DND-41 (cell line): Measurements from ENCODE around the gene CD14.

Experiments used
- ATAC-seq: fragments of 200-7000 bp; cut with Tn5 transposase; 3 replicates; pipeline ENCODE4 v1.9.1; 2021; ENCODE audit warnings: low read depth; ENCODE audit not compliant: insufficient read depth
- DNase-seq: peaks from one replicate; pipeline ENCODE4 v3.0.0-alpha.2; 2020
- H2AFZ ChIP-seq: 2 replicates; pipeline ENCODE4 v1.6.0; 2012; ENCODE audit warnings: low read depth, low read length
- H3K27ac ChIP-seq: 2 replicates; pipeline ENCODE4 v1.5.1; 2012; ENCODE audit warnings: low read length, inconsistent platforms
- H3K27me3 ChIP-seq: fragments of 200-600 bp; sonication (generic); 2 replicates; pipeline ENCODE4 v1.6.0; 2012; ENCODE audit warnings: low read length, mild to moderate bottlenecking, inconsistent platforms; ENCODE audit not compliant: insufficient read depth, poor library complexity
- H3K36me3 ChIP-seq: 2 replicates; pipeline ENCODE4 v1.5.1; 2012; ENCODE audit warnings: low read length, inconsistent platforms; ENCODE audit not compliant: insufficient read depth
- H3K4me1 ChIP-seq: 2 replicates; pipeline ENCODE4 v1.5.1; 2012; ENCODE audit warnings: mild to moderate bottlenecking, low read length; ENCODE audit not compliant: insufficient read depth
- H3K4me2 ChIP-seq: 2 replicates; pipeline ENCODE4 v1.6.0; 2012; ENCODE audit warnings: mild to moderate bottlenecking, moderate library complexity, low read length, inconsistent platforms; ENCODE audit not compliant: insufficient read depth
- H3K4me3 ChIP-seq, 2 experiments: fragments of 200-600 bp in 1 of 2; shearing (Covaris generic) in 1 of 2; 2 replicates each; pipeline ENCODE4 v1.5.1; 2012 to 2016; ENCODE audit warnings: inconsistent platforms in 2 of 2, low read length in 2 of 2, mild to moderate bottlenecking in 2 of 2, low read depth in 1 of 2, moderate library complexity in 1 of 2
- H3K79me2 ChIP-seq: 2 replicates; pipeline ENCODE4 v1.6.0; 2012; ENCODE audit warnings: low read length, inconsistent platforms; ENCODE audit not compliant: insufficient read depth
- H3K9ac ChIP-seq: 2 replicates; pipeline ENCODE4 v1.6.0; 2012; ENCODE audit warnings: low read depth, mild to moderate bottlenecking, inconsistent platforms, low read length, moderate library complexity
- H3K9me3 ChIP-seq: 2 replicates; pipeline ENCODE4 v1.5.1; 2012; ENCODE audit warnings: low read length, moderate library complexity, mild to moderate bottlenecking, inconsistent platforms; ENCODE audit not compliant: insufficient read depth, severe bottlenecking
- H4K20me1 ChIP-seq: 2 replicates; pipeline ENCODE4 v1.6.0; 2012; ENCODE audit warnings: low read length; ENCODE audit not compliant: insufficient read depth
- CTCF ChIP-seq: IDR thresholded peaks from 2 replicates; pipeline ENCODE4 v1.5.1; 2012; ENCODE audit warnings: borderline replicate concordance, low read length, moderate library complexity, mild to moderate bottlenecking; ENCODE audit not compliant: poor library complexity, severe bottlenecking; ENCODE audit errors: extremely low read depth
- EZH2 ChIP-seq: IDR thresholded peaks from 3 replicates; pipeline ENCODE4 v1.6.1; 2012; ENCODE audit warnings: borderline replicate concordance, low read depth, mild to moderate bottlenecking, moderate library complexity, low read length, inconsistent platforms; ENCODE audit not compliant: severe bottlenecking

CD14 gene

GRCh38 chr5:140622301-140622700, 10.7 kb downstream of the CD14 start:
- Histone ChIP-seq H3K27ac (no peak overlapping the region), H3K79me2 (no peaks in the 10 kb centered on the region), H3K4me1 (no peaks in the 10 kb centered on the region), H2AFZ (no peak overlapping the region), H3K9me3 (peaks cover 3% of the 10 kb centered on the region), H3K9ac (no peak overlapping the region), H3K27me3 (peaks cover 4% of the 10 kb centered on the region), H3K36me3 (no peaks in the 10 kb centered on the region), H4K20me1 (no peaks in the 10 kb centered on the region), H3K4me2 (no peak overlapping the region), H3K4me3 (no peak overlapping the region)
- no peak for ATAC-seq
- DNase-seq: no peak
- TF ChIP-seq CTCF: no peak
- no peak for TF ChIP-seq EZH2

- no peak overlapping the region for H2AFZ ChIP-seq
- H3K36me3 ChIP-seq: no peaks in the 10 kb centered on the region
- H3K27ac ChIP-seq: no peak overlapping the region
- H3K4me2 ChIP-seq: no peak overlapping the region
- TF ChIP-seq CTCF: no peak
- no peak for TF ChIP-seq EZH2
- H3K79me2 ChIP-seq: no peaks in the 10 kb centered on the region
- H3K4me3 ChIP-seq: no peak overlapping the region
- DNase-seq: no peak
- peaks cover 4% of the 10 kb centered on the region for H3K27me3 ChIP-seq
- no peaks in the 10 kb centered on the region for H3K4me1 ChIP-seq
- H3K9ac ChIP-seq: no peak overlapping the region
- no peaks in the 10 kb centered on the region for H4K20me1 ChIP-seq
- H3K9me3 ChIP-seq: no peaks in the 10 kb centered on the region
- ATAC-seq: no peak
Measured at GRCh38 chr5:140611020-140611521, 21.9 kb downstream of the CD14 start.

GRCh38 chr5:140609126-140609525, 23.8 kb downstream of the CD14 start:
- Histone ChIP-seq H3K9ac (no peak overlapping the region), H3K4me2 (no peak overlapping the region), H2AFZ (no peak overlapping the region), H3K27me3 (peaks cover 4% of the 10 kb centered on the region), H3K27ac (no peak overlapping the region), H3K4me1 (no peaks in the 10 kb centered on the region), H4K20me1 (no peaks in the 10 kb centered on the region), H3K36me3 (no peaks in the 10 kb centered on the region), H3K4me3 (no peak overlapping the region), H3K79me2 (no peaks in the 10 kb centered on the region), H3K9me3 (no peaks in the 10 kb centered on the region)
- DNase-seq (no peak), ATAC-seq (no peak)
- TF ChIP-seq EZH2: no peak

- Histone ChIP-seq H3K9ac (no peak overlapping the region), H2AFZ (no peak overlapping the region), H3K36me3 (no peaks in the 10 kb centered on the region), H3K27me3 (peaks cover 4% of the 10 kb centered on the region), H4K20me1 (no peaks in the 10 kb centered on the region), H3K79me2 (no peaks in the 10 kb centered on the region), H3K9me3 (no peaks in the 10 kb centered on the region), H3K4me1 (no peaks in the 10 kb centered on the region), H3K4me2 (no peak overlapping the region), H3K27ac (no peak overlapping the region), H3K4me3 (no peak overlapping the region)
- no peak for TF ChIP-seq CTCF
- no peak for TF ChIP-seq EZH2
- ATAC-seq: no peak
- no peak for DNase-seq
Measured at GRCh38 chr5:140608722-140609121, 24.3 kb downstream of the CD14 start.
